Neural crest cell (in vitro differentiated cells): ENCODE results near the gene AIDA. TPM values are rescaled to one million over a fixed set of nuclear protein-coding genes. Genes with fewer than 3 reads are reported as not detected.

Source experiments
- DNase-seq: peaks from one replicate; pipeline ENCODE4 v3.0.0; 2021; ENCODE audit warnings: low read depth, mixed read lengths, low spot score
- H3K27ac Mint-ChIP-seq: one replicate; pipeline ENCODE4 v1.8.0; 2021; ENCODE audit warnings: mild to moderate bottlenecking, mixed read lengths; ENCODE audit not compliant: unreplicated experiment
- H3K27me3 Mint-ChIP-seq: 2 replicates; pipeline ENCODE4 v1.8.0; 2021; ENCODE audit warnings: low read depth, mild to moderate bottlenecking, mixed read lengths
- H3K36me3 Mint-ChIP-seq: 2 replicates; pipeline ENCODE4 v1.8.0; 2021; ENCODE audit warnings: low read depth, mild to moderate bottlenecking, mixed read lengths
- H3K4me1 Mint-ChIP-seq: 2 replicates; pipeline ENCODE4 v1.8.0; 2021; ENCODE audit warnings: mixed read lengths
- H3K4me3 Mint-ChIP-seq: one replicate; pipeline ENCODE4 v1.8.0; 2021; ENCODE audit warnings: mild to moderate bottlenecking, mixed read lengths
- H3K9me3 Mint-ChIP-seq: 2 replicates; pipeline ENCODE4 v1.8.0; 2021; ENCODE audit warnings: mixed read lengths
- total RNA-seq: library from RNA; stranded (reverse); gene quantifications from 2 replicates; pipeline ENCODE4 v1.2.1, GENCODE V29; 2021
- TF ChIP-seq, protein P1 (sequence below): fragments of 200-600 bp; sonication (generic); conservative IDR thresholded peaks from 2 replicates; pipeline ENCODE4 v1.5.0; 2021; ENCODE audit warnings: antibody characterized with exemption, mild to moderate bottlenecking

AIDA gene
- total RNA-seq, 1 donor from 2014 or later, result 71.6 TPM

- H3K4me1 Mint-ChIP-seq, result no peaks in the 10 kb centered on the region
- no peak overlapping the region for H3K4me3 Mint-ChIP-seq
- H3K36me3 Mint-ChIP-seq, result peaks cover 14% of the 10 kb centered on the region
- TF ChIP-seq, protein P1, sequence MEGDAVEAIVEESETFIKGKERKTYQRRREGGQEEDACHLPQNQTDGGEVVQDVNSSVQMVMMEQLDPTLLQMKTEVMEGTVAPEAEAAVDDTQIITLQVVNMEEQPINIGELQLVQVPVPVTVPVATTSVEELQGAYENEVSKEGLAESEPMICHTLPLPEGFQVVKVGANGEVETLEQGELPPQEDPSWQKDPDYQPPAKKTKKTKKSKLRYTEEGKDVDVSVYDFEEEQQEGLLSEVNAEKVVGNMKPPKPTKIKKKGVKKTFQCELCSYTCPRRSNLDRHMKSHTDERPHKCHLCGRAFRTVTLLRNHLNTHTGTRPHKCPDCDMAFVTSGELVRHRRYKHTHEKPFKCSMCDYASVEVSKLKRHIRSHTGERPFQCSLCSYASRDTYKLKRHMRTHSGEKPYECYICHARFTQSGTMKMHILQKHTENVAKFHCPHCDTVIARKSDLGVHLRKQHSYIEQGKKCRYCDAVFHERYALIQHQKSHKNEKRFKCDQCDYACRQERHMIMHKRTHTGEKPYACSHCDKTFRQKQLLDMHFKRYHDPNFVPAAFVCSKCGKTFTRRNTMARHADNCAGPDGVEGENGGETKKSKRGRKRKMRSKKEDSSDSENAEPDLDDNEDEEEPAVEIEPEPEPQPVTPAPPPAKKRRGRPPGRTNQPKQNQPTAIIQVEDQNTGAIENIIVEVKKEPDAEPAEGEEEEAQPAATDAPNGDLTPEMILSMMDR, result no peak
- H3K9me3 Mint-ChIP-seq, result no peaks in the 10 kb centered on the region
- no peak overlapping the region for H3K27ac Mint-ChIP-seq
- H3K27me3 Mint-ChIP-seq, result no peaks in the 10 kb centered on the region
- DNase-seq, result no peak
Observed at GRCh38 chr1:222665964-222666363, 46.3 kb downstream of the AIDA start.

DNA sequence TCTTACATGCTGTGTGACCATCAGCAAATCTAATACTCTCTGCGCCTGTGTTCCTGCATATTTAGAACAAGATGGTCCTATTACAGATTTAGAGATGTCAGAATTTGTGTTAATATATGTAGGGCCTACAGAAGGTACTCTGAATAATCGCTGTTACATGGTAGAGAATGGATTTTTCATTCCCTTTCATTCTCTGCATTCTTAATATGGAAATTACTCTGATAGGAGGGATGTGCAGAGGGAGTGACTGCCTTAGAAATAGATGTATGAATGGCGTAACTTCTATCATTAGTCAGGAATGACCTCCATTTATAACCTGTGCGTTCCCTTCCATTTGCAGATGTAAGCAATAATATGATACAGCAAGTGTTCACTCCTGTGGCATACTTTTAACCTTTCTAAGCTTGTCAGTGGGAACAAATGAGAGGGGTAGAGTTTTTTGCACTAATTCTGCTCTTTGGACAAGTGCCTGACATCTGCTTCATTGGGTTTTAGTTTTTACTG, 48.8 kb downstream of the AIDA start:
- peaks cover 14% of the 10 kb centered on the region for H3K36me3 Mint-ChIP-seq
- H3K4me1 Mint-ChIP-seq, result no peaks in the 10 kb centered on the region
- DNase-seq, result no peak
- TF ChIP-seq, protein P1, result no peak
- H3K4me3 Mint-ChIP-seq, result no peak overlapping the region
- H3K27ac Mint-ChIP-seq, result no peak overlapping the region
- no peaks in the 10 kb centered on the region for H3K27me3 Mint-ChIP-seq
- H3K9me3 Mint-ChIP-seq, result no peaks in the 10 kb centered on the region

GRCh38 chr1:222657899-222658298, 54.4 kb downstream of the AIDA start:
- H3K36me3 Mint-ChIP-seq, result peaks cover 4% of the 10 kb centered on the region
- H3K9me3 Mint-ChIP-seq, result no peaks in the 10 kb centered on the region

GRCh38 chr1:222656391-222657155, 55.7 kb downstream of the AIDA start:
- H3K36me3 Mint-ChIP-seq, result no peaks in the 10 kb centered on the region
- H3K27ac Mint-ChIP-seq, result no peak overlapping the region
- no peak for DNase-seq
- no peaks in the 10 kb centered on the region for H3K9me3 Mint-ChIP-seq
- H3K4me3 Mint-ChIP-seq, result no peak overlapping the region
- H3K4me1 Mint-ChIP-seq, result no peaks in the 10 kb centered on the region
- H3K27me3 Mint-ChIP-seq, result no peaks in the 10 kb centered on the region
- TF ChIP-seq, protein P1, result no peak

More at GRCh38 chr1:222657899-222658298, 54.4 kb downstream of the AIDA start:
- Mint-ChIP-seq H3K27me3 (no peaks in the 10 kb centered on the region), H3K4me3 (no peak overlapping the region), H3K27ac (no peak overlapping the region), H3K4me1 (no peaks in the 10 kb centered on the region)
- TF ChIP-seq, protein P1, result no peak
- no peak for DNase-seq

DNA sequence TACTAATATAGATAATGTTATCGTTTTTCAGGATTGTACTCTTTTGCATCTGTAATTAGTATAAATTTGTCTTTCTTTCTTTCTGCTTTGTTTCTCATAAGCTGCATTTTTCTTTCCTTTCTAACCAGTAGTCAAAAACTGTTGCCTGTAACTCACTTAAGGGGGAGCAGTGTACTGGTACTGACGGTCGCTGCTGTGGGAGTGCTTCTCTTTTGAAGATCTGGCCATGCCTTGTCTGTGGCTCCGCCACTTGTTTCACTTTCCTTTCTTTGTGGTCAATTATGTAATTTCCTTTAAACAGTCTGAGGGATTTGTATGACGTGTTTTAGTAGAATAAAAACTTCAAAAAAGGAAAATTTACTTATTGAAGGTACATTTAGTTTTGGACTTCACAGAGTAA, 57.4 kb downstream of the AIDA start:
- no peak overlapping the region for H3K4me3 Mint-ChIP-seq
- no peaks in the 10 kb centered on the region for H3K9me3 Mint-ChIP-seq
- DNase-seq, result no peak
- TF ChIP-seq, protein P1, result no peak
- no peak overlapping the region for H3K27ac Mint-ChIP-seq
- H3K36me3 Mint-ChIP-seq, result no peaks in the 10 kb centered on the region
- no peaks in the 10 kb centered on the region for H3K4me1 Mint-ChIP-seq
- H3K27me3 Mint-ChIP-seq, result no peaks in the 10 kb centered on the region
